OCI-LY7 (cell line): ENCODE data around the gene KIF5A.

Source experiments
- CTCF ChIP-seq: fragments of 200-600 bp; sonication (generic); conservative IDR thresholded peaks from 2 replicates; pipeline ENCODE4 v1.5.1; 2014; ENCODE audit warnings: mild to moderate bottlenecking, antibody characterized with exemption, low read length, moderate library complexity, mixed read lengths
- EZH2phosphoT487 ChIP-seq: fragments of 200-600 bp; sonication (generic); IDR thresholded peaks from 2 replicates; pipeline ENCODE4 v1.6.1; 2018; ENCODE audit warnings: low read depth, borderline replicate concordance, mild to moderate bottlenecking, mixed run types, antibody characterized with exemption, low read length, moderate library complexity, mixed read lengths

- TF ChIP-seq CTCF (no peak), EZH2phosphoT487 (no peak)
Measured at GRCh38 chr12:57560516-57560915, 10.7 kb downstream of the KIF5A start.
